GM12874 (cell line): ENCODE data around the gene MSH3.

ENCODE experiments used
- TF ChIP-seq, protein P1 (sequence below): IDR thresholded peaks from 2 replicates; pipeline ENCODE4 v1.5.1; 2011; ENCODE audit warnings: low read depth, mild to moderate bottlenecking, control low read depth, low read length, moderate library complexity; ENCODE audit not compliant: insufficient read depth

Gene MSH3

GRCh38 chr5:80720181-80720580, 65.7 kb downstream of the MSH3 start:
- TF ChIP-seq, protein P1, sequence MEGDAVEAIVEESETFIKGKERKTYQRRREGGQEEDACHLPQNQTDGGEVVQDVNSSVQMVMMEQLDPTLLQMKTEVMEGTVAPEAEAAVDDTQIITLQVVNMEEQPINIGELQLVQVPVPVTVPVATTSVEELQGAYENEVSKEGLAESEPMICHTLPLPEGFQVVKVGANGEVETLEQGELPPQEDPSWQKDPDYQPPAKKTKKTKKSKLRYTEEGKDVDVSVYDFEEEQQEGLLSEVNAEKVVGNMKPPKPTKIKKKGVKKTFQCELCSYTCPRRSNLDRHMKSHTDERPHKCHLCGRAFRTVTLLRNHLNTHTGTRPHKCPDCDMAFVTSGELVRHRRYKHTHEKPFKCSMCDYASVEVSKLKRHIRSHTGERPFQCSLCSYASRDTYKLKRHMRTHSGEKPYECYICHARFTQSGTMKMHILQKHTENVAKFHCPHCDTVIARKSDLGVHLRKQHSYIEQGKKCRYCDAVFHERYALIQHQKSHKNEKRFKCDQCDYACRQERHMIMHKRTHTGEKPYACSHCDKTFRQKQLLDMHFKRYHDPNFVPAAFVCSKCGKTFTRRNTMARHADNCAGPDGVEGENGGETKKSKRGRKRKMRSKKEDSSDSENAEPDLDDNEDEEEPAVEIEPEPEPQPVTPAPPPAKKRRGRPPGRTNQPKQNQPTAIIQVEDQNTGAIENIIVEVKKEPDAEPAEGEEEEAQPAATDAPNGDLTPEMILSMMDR: no peak

GRCh38 chr5:80722916-80723315, 68.5 kb downstream of the MSH3 start:
- TF ChIP-seq, protein P1: no peak

- TF ChIP-seq, protein P1: no peak
These were observed 71.0 kb downstream of the MSH3 start for GRCh38 chr5:80725446-80725845.

GRCh38 chr5:80736730-80737129, 82.3 kb downstream of the MSH3 start:
- TF ChIP-seq, protein P1: no peak

GRCh38 chr5:80738466-80738865, 84.0 kb downstream of the MSH3 start:
- TF ChIP-seq, protein P1: no peak

DNA sequence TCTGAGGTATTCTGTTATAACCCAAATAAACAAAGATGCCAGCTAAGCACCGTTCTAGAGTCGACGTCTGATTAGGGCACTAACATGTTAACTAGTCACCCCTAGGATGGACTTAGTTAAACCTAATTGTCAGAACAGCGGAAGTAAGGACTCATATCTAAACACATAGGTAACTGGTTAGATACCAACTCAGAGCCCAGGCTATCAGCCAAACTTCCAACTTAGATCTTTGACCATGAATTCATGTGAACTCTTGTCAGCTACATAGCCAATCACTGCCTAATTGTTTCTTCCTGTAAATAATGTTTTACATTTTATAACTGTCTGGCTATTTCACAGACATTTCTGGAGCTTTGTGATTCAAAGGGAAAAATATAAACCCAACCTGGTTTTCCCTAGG, 84.6 kb downstream of the MSH3 start:
- TF ChIP-seq, protein P1: no peak

GRCh38 chr5:80739496-80739895, 85.0 kb downstream of the MSH3 start:
- TF ChIP-seq, protein P1: no peak

DNA sequence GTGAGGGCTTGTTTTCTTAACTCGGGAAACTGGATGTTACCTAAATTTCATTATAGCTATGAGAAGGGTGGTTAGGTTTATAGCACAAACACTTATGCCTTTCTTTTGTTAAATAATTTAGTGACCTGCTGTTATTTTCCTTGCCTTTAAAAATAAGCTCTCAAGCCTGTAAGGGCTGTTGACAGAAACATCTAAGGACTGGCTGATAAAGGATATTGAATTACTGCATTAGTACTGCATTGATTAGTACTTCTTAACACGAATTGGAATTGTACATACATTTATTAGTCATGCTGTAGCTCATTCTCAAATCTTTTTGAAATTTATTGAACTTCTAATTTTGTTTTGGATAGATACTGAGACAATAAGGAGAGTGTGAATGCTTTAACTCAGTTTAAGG, 85.4 kb downstream of the MSH3 start:
- TF ChIP-seq, protein P1: no peak
